Suprapubic skin (tissue), 3 donors: ENCODE data around the gene PLEKHO2.

Experiments used
- CTCF ChIP-seq, 2 donors: fragments of 200-600 bp in 1 of 2; fragments of 450-650 bp in 1 of 2; sonication (generic) in 1 of 2; IDR thresholded peaks; one replicate each; pipeline ENCODE4 v1.5.1; 2016 to 2019; ENCODE audit warnings: antibody characterized with exemption in 2 of 2, mild to moderate bottlenecking in 1 of 2, moderate library complexity in 1 of 2
- EP300 ChIP-seq: sonication (generic); formaldehyde crosslinking; IDR thresholded peaks from one replicate; pipeline ENCODE4 v1.6.1; 2017; ENCODE audit warnings: antibody characterized with exemption
- POLR2A ChIP-seq, 2 donors: fragments of 450-650 bp; IDR thresholded peaks; one replicate each; pipeline ENCODE4 v1.6.1; 2017; ENCODE audit warnings: antibody characterized with exemption in 2 of 2, mild to moderate bottlenecking in 2 of 2, moderate library complexity in 2 of 2

DNA sequence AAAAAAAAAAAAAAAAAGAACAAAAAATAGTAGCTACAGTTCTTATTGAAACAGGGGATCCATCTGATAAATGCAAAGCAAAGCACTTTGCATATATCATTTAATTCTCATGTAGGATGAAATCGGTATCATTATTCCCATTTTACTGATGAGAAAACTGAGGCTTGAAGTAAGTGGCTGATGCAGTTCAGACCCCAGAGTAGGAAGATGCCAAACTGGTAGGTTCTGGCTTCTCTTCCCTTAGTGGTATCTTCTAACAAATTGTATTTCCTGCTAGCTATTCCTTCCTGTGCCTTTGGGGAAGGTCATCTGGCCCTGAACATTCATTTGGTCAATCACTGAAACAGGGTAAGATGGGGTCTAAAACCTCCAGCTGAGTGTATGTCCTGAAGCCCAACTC lies 38.2 kb upstream of the PLEKHO2 start:
- no peak for TF ChIP-seq POLR2A (IDR thresholded peaks at IDR 0.05)
- no peak for TF ChIP-seq EP300
- TF ChIP-seq CTCF (IDR thresholded peaks at IDR 0.05) = no peak
